HepG2 (cell line): Measurements from ENCODE around the gene NEIL1. TPM values are rescaled to one million over a fixed set of nuclear protein-coding genes. Genes with fewer than 3 reads are reported as not detected.

Experiments used
- CBX2 ChIP-seq, 2 experiments: fragments of 200-600 bp in 1 of 2; sonication (generic); formaldehyde crosslinking in 1 of 2; IDR thresholded peaks; 2 replicates each; pipeline versions ENCODE4 v1.7.0 to v1.8.1; 2018 to 2022; ENCODE audit warnings: low read depth in 2 of 2, low read length in 1 of 2, mild to moderate bottlenecking in 1 of 2, missing genetic modification reagents in 1 of 2
- CEBPB ChIP-seq: IDR thresholded peaks from 2 replicates; pipeline ENCODE4 v1.6.1; 2011; ENCODE audit warnings: low read depth, low read length, improper control_type of control experiment, borderline replicate concordance
- FOXP4 ChIP-seq: sonication (generic); formaldehyde crosslinking; IDR thresholded peaks from 2 replicates; pipeline ENCODE4 v1.4.0; 2020; ENCODE audit warnings: missing genetic modification reagents
- GATAD2A ChIP-seq: IDR thresholded peaks from 2 replicates; pipeline ENCODE4 v1.6.1; 2016
- NR2F6 ChIP-seq, 2 experiments: IDR thresholded peaks; 2 replicates each; pipeline ENCODE4 v1.6.1; 2016; ENCODE audit warnings: antibody characterized with exemption in 1 of 2, mild to moderate bottlenecking in 1 of 2
- SOX6 ChIP-seq, 2 experiments: fragments of 450-650 bp in 1 of 2; sonication (generic) in 1 of 2; formaldehyde crosslinking in 1 of 2; IDR thresholded peaks; 2 replicates each; pipeline versions ENCODE4 v1.4.0 to v1.6.1; 2017 to 2020; ENCODE audit warnings: antibody characterized with exemption in 1 of 2, mild to moderate bottlenecking in 1 of 2, missing genetic modification reagents in 1 of 2
- TCF12 ChIP-seq, 2 experiments: fragments of 450-650 bp in 1 of 2; sonication (generic) in 1 of 2; formaldehyde crosslinking in 1 of 2; IDR thresholded peaks; 2 replicates each; pipeline versions ENCODE4 v1.6.1 to v1.8.0; 2017 to 2022; ENCODE audit warnings: antibody characterized with exemption in 1 of 2, mild to moderate bottlenecking in 1 of 2, missing genetic modification reagents in 1 of 2, moderate library complexity in 1 of 2
- ZBTB33 ChIP-seq: sonication (generic); formaldehyde crosslinking; IDR thresholded peaks from 2 replicates; pipeline ENCODE4 v1.4.0; 2020; ENCODE audit warnings: missing genetic modification reagents
- ZBTB7B ChIP-seq: sonication (generic); formaldehyde crosslinking; IDR thresholded peaks from 2 replicates; pipeline ENCODE4 v1.4.0; 2020; ENCODE audit warnings: missing genetic modification reagents
- ZC3H13 ChIP-seq: sonication (generic); formaldehyde crosslinking; IDR thresholded peaks from 2 replicates; pipeline ENCODE4 v1.8.1; 2023; ENCODE audit warnings: mild to moderate bottlenecking, missing genetic modification reagents, moderate library complexity
- ZKSCAN1 ChIP-seq: fragments of 150-350 bp; IDR thresholded peaks from 2 replicates; pipeline ENCODE4 v1.6.1; 2014; ENCODE audit warnings: low read length
- ZNF263 ChIP-seq: sonication (generic); formaldehyde crosslinking; IDR thresholded peaks from 2 replicates; pipeline ENCODE4 v1.4.0; 2020; ENCODE audit warnings: missing genetic modification reagents
- ZNF33A ChIP-seq: sonication (generic); formaldehyde crosslinking; IDR thresholded peaks from 2 replicates; pipeline ENCODE4 v1.5.1; 2020; ENCODE audit warnings: missing genetic modification reagents, mild to moderate bottlenecking, moderate library complexity, borderline replicate concordance
- ZNF446 ChIP-seq: sonication (generic); formaldehyde crosslinking; IDR thresholded peaks from 2 replicates; pipeline ENCODE4 v1.5.0; 2020; ENCODE audit warnings: mild to moderate bottlenecking, missing genetic modification reagents
- ZNF564 ChIP-seq: sonication (generic); formaldehyde crosslinking; IDR thresholded peaks from 2 replicates; pipeline ENCODE4 v1.8.1; 2023; ENCODE audit warnings: mild to moderate bottlenecking, missing genetic modification reagents
- ZNF883 ChIP-seq: sonication (generic); formaldehyde crosslinking; IDR thresholded peaks from 2 replicates; pipeline ENCODE4 v1.5.1; 2020; ENCODE audit warnings: mild to moderate bottlenecking, missing genetic modification reagents; ENCODE audit errors: not compliant biosample characterization
- polyA plus RNA-seq, 8 experiments: library from polyadenylated mRNA; depleted of rRNA in 3 of 8; stranded (reverse) in 7 of 8; unstranded in 1 of 8; fragments of >200 nt; fragmentation: Illumina TruSeq in 4 of 8; extraction: Trizol in 4 of 8; gene quantifications; 2 replicates each; pipeline versions ENCODE4 v1.2.1 to v1.2.3, GENCODE V29; 2011 to 2016; ENCODE audit warnings: low read depth in 4 of 8, missing spikeins in 1 of 8, mixed read lengths in 1 of 8; ENCODE audit not compliant: insufficient read depth in 1 of 8
- total RNA-seq, 5 experiments: library from RNA; depleted of rRNA; stranded (reverse); fragments of >200 nt; fragmentation: Illumina TruSeq; extraction: Trizol; gene quantifications; 2 replicates each; pipeline ENCODE4 v1.2.3, GENCODE V29; 2016; ENCODE audit warnings: low read depth in 1 of 5
- TF ChIP-seq, protein P1 (sequence below): sonication (generic); formaldehyde crosslinking; IDR thresholded peaks from 2 replicates; pipeline ENCODE4 v1.8.0; 2022; ENCODE audit warnings: mild to moderate bottlenecking, missing genetic modification reagents; ENCODE audit not compliant: insufficient replicate concordance
- TF ChIP-seq, protein P2 (sequence below): IDR thresholded peaks from 2 replicates; pipeline ENCODE4 v1.6.1; 2018; ENCODE audit warnings: missing genetic modification reagents

The NEIL1 gene
- total and polyA plus RNA-seq, 2 of the 13 experiments (the other 11 are each of a cell fraction or from before 2014, with no cell fraction given) = 10.4 to 15.5 TPM

DNA sequence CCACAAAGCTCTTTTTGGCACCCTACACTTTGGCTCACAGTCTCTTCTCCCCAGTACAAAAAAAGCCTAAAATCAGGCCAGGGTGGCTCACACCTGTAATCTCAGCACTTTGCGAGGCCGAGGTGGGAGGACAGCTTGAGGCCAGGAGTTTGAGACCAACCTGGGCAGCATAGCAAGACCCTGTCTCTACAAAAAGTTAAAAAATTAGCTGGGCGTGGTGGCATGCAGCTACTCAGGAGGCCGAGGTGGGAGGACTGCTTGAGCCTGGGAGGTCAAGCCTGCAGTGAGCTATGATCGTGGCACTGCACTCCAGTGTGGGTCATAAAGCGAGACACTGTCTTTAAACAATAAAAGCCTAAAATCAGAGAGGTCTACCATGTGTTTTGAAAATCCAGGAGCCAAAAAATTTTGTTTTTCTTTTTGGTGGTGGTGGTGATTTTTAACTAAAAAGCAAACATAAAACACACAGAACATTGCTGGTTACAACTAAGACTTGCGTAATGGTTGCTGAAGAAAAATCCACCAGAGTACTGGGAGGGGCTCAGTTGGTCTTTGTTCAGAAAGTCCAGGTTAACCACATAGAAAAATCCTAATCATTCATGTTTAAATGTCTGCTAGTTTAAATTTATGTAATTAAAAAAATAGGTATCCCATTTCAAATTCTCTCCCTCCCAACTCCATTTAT is 23.2 kb downstream of the NEIL1 start (continued):
- TF ChIP-seq, protein P1, sequence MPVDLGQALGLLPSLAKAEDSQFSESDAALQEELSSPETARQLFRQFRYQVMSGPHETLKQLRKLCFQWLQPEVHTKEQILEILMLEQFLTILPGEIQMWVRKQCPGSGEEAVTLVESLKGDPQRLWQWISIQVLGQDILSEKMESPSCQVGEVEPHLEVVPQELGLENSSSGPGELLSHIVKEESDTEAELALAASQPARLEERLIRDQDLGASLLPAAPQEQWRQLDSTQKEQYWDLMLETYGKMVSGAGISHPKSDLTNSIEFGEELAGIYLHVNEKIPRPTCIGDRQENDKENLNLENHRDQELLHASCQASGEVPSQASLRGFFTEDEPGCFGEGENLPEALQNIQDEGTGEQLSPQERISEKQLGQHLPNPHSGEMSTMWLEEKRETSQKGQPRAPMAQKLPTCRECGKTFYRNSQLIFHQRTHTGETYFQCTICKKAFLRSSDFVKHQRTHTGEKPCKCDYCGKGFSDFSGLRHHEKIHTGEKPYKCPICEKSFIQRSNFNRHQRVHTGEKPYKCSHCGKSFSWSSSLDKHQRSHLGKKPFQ = no peak
- TF ChIP-seq GATAD2A (CRISPR knock-in tag) (peak; percentile 54), NR2F6 (IDR thresholded peaks at IDR 0.05) (no peak), NR2F6 (CRISPR knock-in tag; IDR thresholded peaks at IDR 0.05) (0 out of 2 replicates have a peak, but pooled peaks have one; percentile 1), ZNF446 (CRISPR knock-in tag) (no peak), ZBTB7B (CRISPR knock-in tag) (no peak), ZNF883 (no peak), SOX6 (IDR thresholded peaks at IDR 0.05) (no peak), SOX6 (CRISPR knock-in tag; IDR thresholded peaks at IDR 0.05) (peak; percentile 28; the same call in 1 of the 2 replicates), FOXP4 (CRISPR knock-in tag) (peak; percentile 35; the same call in 1 of the 2 replicates), ZNF33A (CRISPR knock-in tag) (0 out of 2 replicates have a peak, but pooled peaks have one; percentile 47), CEBPB (peak; percentile 85), ZC3H13 (CRISPR knock-in tag) (peak; percentile 49; the same call in 1 of the 2 replicates), ZBTB33 (CRISPR knock-in tag) (no peak), TCF12 (IDR thresholded peaks at IDR 0.05) (no peak), TCF12 (CRISPR knock-in tag; IDR thresholded peaks at IDR 0.05) (no peak), CBX2 (IDR thresholded peaks at IDR 0.05; ENCODE audit: low read depth, low read length) (no peak), CBX2 (CRISPR knock-in tag; IDR thresholded peaks at IDR 0.05; ENCODE audit: low read depth) (no peak), ZKSCAN1 (no peak), ZNF564 (CRISPR knock-in tag) (no peak), ZNF263 (CRISPR knock-in tag) (peak; percentile 52; the same call in 1 of the 2 replicates)
- TF ChIP-seq, protein P2, sequence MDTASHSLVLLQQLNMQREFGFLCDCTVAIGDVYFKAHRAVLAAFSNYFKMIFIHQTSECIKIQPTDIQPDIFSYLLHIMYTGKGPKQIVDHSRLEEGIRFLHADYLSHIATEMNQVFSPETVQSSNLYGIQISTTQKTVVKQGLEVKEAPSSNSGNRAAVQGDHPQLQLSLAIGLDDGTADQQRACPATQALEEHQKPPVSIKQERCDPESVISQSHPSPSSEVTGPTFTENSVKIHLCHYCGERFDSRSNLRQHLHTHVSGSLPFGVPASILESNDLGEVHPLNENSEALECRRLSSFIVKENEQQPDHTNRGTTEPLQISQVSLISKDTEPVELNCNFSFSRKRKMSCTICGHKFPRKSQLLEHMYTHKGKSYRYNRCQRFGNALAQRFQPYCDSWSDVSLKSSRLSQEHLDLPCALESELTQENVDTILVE (CRISPR knock-in tag) = no peak
